K562 (cell line): ENCODE results near the gene HPN.

Source experiments
- CREB1 ChIP-seq, 2 experiments: sonication (generic) in 1 of 2; formaldehyde crosslinking in 1 of 2; IDR thresholded peaks; 2 replicates each; pipeline versions ENCODE4 v1.6.1 to v1.8.0; 2012 to 2022; ENCODE audit warnings: inconsistent platforms in 1 of 2, mild to moderate bottlenecking in 1 of 2, missing genetic modification reagents in 1 of 2, moderate library complexity in 1 of 2
- CTCF ChIP-seq, 3 experiments: IDR thresholded peaks in 2 of 3; conservative IDR thresholded peaks in 1 of 3; 2 replicates each; pipeline ENCODE4 v1.5.1; 2011 to 2012; ENCODE audit warnings: low read length in 3 of 3, mild to moderate bottlenecking in 3 of 3, control low read depth in 2 of 3, improper control_type of control experiment in 1 of 3, inconsistent platforms in 1 of 3, low read depth in 1 of 3, mixed read lengths in 1 of 3, moderate library complexity in 1 of 3; ENCODE audit not compliant: insufficient read depth in 2 of 3
- EP300 ChIP-seq: IDR thresholded peaks from 2 replicates; pipeline ENCODE4 v1.6.1; 2012; ENCODE audit warnings: low read length, improper control_type of control experiment
- HMBOX1 ChIP-seq: sonication (generic); IDR thresholded peaks from 2 replicates; pipeline ENCODE4 v1.6.1; 2016
- USF2 ChIP-seq: sonication (generic); formaldehyde crosslinking; IDR thresholded peaks from 2 replicates; pipeline ENCODE4 v1.5.0; 2020; ENCODE audit warnings: missing genetic modification reagents
- ZKSCAN8 ChIP-seq: fragments of 200-800 bp; sonication (Bioruptor generic); IDR thresholded peaks from 2 replicates; pipeline ENCODE4 v1.6.1; 2016; ENCODE audit warnings: missing genetic modification characterization, missing compliant biosample characterization

GRCh38 chr19:34998777-34999497 lies 42.6 kb upstream of the HPN start:
- TF ChIP-seq CTCF (IDR thresholded peaks at IDR 0.05 in 2 of 3, conservative IDR thresholded peaks at IDR 0.05 in 1 of 3; ENCODE audit: insufficient read depth in 2 of 3, low read depth in 1 of 3, low read length in 3 of 3): no peak
- TF ChIP-seq EP300: no peak
- no peak for TF ChIP-seq HMBOX1
- no peak for TF ChIP-seq ZKSCAN8 (CRISPR knock-in tag)
- no peak for TF ChIP-seq USF2 (CRISPR knock-in tag)
- TF ChIP-seq CREB1 (IDR thresholded peaks at IDR 0.05): no peak
- no peak for TF ChIP-seq CREB1 (CRISPR knock-in tag; IDR thresholded peaks at IDR 0.05)
